ENCODE data around the gene MCTP2.

MCTP2 gene, protein sequence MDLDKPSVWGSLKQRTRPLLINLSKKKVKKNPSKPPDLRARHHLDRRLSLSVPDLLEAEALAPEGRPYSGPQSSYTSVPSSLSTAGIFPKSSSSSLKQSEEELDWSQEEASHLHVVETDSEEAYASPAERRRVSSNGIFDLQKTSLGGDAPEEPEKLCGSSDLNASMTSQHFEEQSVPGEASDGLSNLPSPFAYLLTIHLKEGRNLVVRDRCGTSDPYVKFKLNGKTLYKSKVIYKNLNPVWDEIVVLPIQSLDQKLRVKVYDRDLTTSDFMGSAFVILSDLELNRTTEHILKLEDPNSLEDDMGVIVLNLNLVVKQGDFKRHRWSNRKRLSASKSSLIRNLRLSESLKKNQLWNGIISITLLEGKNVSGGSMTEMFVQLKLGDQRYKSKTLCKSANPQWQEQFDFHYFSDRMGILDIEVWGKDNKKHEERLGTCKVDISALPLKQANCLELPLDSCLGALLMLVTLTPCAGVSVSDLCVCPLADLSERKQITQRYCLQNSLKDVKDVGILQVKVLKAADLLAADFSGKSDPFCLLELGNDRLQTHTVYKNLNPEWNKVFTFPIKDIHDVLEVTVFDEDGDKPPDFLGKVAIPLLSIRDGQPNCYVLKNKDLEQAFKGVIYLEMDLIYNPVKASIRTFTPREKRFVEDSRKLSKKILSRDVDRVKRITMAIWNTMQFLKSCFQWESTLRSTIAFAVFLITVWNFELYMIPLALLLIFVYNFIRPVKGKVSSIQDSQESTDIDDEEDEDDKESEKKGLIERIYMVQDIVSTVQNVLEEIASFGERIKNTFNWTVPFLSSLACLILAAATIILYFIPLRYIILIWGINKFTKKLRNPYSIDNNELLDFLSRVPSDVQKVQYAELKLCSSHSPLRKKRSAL

DNA sequence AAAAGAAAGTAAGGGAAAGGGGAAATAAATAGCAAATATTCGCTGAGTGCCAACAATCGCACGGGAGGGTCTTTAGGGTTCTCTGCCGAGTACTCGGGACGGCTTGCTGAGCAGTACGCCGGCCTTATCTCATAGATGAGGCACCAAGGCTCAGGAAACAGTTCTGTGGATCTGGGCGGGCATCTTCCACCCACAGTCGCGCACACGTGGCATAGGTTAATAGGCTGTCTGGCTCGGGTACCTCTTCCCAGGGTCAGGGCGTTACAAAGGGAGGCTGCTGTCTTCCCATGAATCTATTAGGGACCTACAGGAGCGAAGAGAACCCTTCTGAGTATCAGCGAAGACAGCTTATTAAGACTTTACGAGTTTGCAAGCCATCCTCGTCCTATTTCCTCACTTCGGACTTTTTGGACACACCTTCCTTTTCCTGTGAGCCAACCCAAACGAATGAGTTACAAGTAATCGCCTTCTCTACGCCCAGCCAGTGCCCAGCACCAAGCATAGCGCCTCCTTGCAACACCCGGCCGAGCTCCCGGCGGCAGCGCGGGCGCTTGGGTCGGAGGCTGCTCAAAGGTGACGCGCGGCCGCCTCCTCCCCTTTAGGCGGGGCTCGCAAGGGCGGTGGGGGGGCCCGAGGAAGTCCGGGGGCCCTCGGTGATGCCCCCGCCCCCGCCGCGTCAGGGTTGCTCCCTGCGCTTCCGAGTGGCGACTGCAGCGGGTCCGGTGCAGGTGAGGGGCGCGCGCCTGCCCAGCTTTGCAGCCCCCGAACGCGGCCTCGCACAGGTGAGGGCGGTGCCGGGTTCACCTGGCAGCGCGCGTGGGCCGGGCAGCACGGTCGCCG is at the start of gene MCTP2:
MCTP2 (plus strand) TSS at position 679 of the 840 bp plus-strand sequence. CDS start 66,705 bp downstream, outside the sequence.
- peak; percentile 77 to 80 for ATAC-seq

DNA sequence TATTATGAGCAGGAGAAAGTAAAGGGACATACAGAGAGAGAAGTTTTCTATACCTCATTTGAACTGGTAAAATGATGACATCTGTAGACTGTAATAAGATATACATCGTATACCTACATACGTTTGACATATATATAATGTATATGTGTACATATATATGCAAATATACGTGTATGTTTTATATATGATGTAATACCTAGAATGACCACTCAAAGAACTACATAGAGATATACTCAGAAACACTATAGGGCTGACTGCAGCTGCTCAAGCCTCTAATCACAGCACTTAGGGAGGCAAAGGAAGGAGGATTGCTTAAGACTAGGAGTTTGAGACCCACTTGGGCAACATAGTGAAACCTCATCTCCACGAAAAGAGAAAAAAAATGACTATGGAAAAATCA is 48.5 kb upstream of the MCTP2 start:
- ATAC-seq: no peak

DNA sequence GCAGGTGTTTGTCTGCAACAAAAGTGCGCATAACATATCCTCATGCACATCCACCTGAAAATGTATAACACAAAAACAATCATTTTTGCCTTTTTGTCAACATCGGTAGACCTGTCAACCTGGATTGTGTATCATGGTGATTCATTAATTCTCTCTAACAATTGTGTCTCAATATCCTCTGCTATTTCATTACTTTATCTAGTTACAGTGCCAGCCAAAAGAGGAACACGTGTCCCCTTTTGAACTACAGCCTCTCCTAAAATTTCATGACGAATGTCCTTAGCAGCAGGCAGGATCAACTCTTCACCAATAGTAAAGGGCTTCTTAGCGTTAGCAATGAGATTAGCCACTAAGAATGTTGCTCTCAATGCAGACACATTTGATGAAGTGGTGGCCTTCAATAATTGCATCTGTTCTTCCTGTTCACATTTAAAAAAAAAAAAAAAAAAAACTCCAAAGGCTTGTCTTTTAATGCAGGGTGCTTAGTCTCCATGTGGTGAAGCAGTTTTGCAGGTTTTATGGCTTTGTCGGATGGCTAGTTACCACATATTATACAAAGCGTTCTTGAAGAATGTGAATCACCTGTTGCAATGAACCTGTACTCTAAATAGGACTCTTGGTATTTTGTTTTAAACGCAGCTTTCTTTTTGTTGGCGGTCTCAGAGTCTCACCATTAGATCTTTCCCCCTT is 45.7 kb upstream of the MCTP2 start:
- ATAC-seq: no peak

DNA sequence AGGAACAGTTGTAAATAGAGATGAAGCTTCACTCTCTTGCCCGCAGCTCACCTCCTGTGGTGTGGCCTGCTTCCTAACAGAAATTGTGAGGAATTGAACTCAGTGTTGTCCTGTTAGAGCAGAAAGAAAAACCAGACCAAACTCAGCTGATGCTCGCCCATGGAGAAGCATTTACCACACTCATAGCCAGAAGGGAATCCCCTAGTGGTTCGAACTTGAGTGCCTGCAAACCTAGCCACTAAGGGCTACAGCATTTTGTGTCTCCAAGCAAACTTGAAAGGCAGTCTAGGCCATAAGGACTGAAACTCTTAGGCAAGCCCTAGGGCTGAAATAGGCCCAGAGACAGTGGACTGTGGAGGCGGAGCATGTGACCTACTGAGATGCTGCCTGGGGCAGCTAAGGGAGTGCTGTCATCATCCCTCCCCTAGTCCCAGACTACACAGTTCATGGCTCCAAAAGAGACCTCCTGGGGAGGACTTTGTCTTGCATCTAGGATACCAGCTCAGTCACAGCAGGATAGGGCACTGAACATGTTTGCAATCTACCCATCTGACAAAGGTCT is 44.5 kb upstream of the MCTP2 start:
- no peak for ATAC-seq

DNA sequence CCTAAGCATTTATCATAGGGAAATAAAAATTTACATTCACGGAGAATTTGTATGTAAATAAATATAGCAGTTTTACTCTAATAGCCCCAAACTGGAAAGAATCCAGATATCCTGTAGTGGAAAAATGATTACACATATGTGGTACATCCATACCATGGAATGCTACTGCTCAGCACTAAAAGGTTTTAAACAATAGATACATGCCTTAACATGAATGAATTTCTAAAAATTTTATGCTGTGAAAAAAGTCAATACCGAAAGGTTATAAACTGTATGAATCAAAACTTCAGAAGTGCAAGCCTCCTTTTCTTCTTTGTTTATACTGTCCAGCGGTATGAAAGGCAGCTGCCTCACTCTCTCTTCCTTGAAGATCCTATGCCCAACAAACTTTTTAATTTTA is 37.5 kb upstream of the MCTP2 start:
- ATAC-seq: no peak

DNA sequence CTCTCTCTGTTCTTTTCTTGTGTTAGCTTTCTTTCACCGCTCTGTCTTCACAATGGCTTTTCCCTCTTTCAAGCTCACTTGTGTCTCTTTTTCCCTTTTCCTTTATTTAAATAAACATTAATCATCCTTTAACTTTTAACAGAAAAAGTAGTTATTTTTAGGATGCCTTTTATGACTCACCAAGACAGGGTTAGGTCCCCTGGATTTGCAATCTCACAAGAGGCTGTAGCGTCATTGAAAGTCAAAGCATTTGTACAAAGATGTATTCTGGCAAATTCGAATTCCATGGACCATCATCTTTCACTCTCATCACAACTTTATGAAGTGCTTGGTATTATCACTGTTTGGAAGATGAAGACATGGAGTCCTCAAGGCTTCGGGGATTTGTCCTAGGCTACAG is 34.8 kb upstream of the MCTP2 start:
- no peak for ATAC-seq

DNA sequence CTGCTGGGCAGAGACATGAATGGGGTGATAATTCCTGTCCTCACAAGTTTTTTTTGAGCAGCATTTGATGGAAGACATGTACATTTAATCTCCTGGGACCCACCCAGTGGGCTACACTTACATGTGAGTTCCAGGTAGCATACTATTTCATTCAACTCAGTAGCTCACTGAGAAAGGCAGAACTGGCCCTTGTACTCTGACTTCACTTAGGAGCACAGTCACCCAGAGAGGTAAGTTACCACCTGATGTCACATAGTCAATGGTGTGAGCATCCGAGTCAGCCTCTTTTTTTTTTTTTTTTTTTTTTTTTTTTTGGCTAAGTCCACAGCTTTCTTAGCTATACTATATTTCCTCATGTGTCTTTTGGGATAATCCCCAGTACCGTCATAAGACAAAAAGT is 32.7 kb upstream of the MCTP2 start:
- ATAC-seq: no peak

DNA sequence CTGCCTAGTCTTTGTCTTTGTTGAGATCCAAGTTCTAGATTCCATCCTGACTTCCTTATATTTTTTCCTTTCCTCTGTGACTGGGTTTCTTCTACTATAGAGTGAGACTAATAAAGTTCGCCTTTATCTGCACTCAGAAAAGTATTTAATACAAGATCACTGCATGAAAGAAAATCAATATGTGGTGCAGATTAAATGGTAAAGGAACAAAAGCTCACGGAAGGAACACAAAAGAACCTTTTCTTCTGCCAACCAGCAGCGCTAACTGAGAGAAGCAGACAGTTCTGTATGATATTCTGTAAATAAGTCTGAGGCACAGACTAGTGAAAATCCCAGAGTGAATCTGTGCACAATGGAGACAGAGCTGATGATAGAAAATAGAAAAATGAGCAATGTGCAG is 31.6 kb upstream of the MCTP2 start:
- ATAC-seq: no peak

DNA sequence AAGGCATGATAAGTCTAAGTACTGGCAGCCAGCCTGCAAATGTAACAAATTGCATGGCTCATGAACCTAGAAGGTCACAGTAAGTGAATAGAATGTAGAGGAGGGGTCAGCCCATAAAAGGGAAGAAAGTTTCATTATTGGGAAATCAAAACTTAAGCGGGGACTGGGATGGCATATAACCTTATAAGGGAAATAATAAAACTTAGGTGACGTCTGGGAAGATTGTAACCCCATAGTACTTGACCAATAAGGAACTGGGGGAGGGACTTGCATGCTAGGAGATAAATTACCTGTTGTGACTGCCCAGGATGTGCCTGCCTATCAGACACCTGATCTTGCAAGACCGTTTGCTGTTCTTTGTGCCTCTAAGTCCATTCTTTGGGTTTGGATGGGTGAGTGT is 28.1 kb upstream of the MCTP2 start:
- ATAC-seq: no peak

DNA sequence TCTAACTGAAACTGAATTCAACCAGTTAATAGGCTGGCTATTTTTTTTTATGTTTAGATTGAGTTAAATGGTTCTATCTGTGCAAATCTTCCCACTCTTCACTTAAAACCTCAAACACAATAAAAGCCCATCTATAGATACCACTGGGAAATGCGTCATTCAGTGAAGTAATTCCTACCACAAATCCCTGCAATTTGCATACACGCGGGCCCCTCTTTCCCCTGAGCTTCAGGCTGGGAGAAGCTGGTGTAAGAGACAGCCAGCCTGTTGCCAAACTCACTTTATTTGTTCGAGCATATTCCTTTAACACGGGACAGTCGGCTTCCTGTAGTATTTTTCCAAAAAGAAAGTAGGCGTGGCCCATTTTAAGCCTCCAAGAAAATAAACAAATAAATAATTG is 26.0 kb upstream of the MCTP2 start:
- no peak for ATAC-seq

DNA sequence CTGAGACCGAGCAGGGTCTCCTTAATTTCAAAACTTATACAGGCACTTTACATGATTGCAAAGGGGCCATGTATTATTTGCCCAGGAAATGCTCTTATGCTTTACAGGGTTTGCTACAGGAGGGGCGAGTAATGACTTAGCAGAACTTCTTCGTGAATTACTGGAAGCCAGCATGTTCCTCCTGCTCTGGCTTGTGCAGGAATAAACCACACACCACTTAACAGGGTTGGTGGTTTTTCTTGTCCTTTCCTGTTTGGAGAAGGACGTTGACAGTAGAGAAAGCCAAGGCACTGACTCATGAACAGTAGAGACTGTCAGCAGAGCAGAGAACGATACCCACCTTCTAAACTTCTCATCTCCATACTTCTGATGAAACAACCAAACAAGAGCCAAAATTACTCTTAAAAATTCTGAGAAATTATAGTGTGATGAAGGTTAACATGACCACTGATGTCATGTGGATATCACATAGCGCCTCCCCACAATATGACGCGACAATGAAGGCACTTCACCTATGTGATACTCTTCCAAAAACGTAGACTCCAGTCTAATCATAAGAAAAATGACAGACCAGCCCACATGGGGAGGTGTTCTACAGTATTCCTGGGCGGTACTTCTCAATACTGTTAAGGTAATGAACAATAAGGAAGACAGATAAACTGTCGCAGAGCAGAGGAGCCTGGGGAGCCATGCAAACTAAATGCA is 24.7 kb upstream of the MCTP2 start:
- ATAC-seq: peak; percentile 86 to 87

DNA sequence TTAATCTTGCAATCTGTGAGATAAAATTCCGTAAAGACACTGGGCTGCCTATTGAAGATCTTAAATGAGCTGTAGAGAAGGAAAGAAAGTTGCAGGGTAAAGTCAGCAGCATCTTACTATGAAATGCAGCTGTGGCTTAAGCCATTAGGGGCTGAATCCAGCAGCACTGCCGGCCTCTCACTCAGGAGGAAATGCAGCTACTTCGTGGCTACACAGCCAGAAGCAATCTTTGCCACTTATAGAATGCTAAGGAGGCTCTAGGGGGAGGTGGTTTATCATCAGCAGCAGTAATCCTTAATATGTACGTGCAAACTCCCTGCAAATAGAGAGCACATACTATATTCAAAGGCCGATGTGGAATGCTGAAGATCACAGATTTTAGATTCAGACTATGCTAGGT is 19.1 kb upstream of the MCTP2 start:
- no peak for ATAC-seq

DNA sequence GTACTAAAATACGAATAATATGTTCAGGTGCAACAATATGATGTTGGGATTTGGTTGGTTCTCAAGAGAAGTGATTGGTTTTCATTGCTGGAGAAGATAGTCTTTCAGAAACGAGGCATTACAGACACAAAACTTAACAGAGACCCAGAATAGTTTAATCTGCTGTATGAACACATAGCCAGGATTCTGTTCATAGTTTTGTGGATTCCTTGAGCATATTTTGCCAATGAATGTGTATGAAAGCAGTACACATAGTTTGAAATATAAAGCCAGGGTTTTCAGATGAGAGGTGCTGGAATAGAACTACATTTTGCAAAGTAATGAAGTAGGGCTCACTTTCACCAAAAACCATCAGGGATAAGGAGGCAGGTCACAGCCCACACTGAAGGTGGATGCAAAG is 5.7 kb upstream of the MCTP2 start:
- ATAC-seq: no peak

DNA sequence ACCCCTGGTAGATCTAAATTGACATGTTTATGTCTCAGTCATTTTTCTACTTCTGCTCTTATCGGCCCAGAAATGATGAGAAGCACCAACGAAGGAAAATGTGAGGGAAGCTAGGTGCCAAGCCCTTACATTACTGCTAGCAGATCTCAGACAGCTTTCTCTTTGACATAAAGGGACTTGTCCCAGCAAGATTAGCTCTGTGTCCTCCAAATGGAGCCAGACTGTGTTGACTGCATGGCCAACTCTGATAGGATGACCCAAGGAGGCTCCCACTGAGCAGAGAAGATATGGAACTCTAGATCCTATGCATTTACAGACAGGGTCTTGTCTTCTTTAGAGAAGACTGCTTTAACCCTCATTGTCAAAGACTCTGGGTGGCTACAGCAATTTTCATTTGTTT is 2.8 kb upstream of the MCTP2 start:
- ATAC-seq: no peak

DNA sequence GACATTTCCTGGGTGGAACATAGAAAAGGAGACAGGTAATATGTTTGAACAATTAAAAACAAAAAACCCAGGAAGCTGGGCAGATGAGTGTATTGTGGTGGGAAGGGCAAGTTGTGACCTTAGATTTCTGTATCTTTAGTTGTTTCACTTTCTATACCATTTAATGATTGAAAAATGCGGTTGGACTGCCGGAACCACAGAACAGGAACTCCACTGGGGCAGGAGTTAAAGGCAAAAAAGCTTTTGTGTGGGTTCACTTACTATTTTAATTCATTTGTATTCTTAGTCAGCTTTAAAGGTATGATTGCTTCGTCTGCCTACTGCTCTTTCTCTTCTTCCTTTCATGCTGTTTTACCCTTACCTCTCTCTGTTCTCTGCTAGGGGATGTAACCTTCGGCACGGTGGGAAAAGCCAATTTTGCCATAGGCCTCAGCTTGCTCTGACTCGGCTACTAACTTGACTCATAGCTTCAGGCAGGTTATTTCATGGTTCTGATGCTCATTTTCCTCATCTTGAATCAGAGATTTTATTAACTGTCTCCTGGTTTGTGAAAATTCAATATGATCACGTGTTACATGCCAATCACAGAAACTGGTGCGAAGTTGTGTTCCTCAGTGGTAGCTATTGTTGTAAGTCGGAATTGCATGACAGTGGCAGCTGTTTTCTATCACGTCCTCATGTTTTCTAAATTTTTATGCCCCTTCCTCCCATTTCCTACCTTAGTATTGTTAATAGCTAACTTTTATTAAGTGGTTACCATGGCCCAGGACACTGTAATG is 1.6 kb upstream of the MCTP2 start:
- ATAC-seq: peak; percentile 48 to 53

DNA sequence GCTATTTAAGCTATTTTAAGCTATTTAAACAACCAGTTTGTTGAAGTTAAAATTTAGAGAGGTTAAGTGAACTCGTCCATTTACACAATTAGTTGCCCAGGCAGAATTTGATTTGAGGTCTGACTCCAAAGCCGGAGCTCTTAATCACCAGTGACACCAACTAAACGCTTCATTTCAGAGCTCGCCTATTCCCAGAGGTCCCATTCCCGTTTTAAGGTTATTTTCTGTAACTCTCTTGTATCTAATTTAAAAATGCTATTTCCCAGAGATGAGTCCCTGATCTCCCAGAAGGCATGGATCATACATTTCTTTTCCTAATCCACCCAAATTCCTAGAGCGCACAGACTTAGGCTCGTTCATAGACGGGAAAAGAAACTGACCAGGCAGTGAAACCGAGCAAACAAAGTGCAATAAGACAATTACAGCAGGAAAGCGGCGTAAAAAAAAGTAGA is 904 bp upstream of the MCTP2 start:
- no peak for ATAC-seq

DNA sequence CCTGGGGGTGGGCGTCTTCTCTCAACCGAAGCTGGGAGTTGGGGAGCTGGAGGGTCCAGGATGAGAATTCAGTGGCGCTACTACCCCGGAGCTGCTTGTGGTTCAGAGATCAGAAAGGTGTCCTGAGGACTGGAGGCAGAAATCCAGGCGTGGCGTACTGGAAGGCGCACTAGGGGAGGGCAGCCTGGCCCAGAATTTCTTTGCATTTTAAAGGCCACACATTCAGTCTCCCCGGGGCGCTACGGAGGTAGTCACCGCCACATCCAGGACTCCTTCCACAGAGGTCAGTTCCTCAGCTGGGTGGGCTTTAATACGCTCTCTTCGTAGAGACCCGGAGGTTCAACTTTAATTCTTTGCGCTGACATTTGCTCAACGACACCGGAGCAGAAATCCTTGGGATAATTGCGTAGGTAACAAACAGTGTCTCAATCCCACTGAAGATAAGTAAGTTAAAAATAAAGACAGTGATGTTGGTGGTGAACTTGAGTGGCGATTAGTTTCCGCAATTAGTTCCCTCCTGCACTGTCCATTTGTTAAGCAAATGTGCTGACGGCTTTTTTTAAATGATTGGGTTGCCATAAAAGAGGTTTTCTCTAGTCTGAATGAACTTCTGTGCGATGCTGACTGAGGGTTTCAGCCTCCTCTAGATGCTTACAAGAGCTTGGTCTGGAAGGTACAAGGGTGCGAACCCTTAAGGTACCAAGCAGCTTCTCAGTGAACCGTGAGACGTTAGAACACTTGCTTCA is 535 bp downstream of the MCTP2 start:
- peak in 1 of 2 donors; percentile 3 for ATAC-seq

DNA sequence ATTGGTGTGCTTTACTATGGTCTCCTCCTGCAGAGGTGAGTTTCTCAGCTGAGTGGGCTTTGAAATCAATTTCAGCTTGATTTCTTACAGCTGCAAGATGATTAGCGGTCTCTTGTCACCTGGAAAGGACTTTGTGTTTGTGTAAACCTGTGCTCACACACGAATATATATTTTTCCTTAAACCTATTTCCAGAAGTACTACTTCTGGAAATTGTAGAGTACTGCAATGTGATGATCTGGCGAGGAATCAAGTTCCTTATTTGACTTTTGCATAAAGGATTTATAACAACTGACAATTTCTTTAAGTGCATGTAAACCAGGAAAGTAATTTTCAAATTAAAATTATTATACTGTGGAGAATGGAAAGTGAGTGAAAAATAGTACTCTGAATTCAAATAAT is 2.1 kb downstream of the MCTP2 start:
- no peak for ATAC-seq

DNA sequence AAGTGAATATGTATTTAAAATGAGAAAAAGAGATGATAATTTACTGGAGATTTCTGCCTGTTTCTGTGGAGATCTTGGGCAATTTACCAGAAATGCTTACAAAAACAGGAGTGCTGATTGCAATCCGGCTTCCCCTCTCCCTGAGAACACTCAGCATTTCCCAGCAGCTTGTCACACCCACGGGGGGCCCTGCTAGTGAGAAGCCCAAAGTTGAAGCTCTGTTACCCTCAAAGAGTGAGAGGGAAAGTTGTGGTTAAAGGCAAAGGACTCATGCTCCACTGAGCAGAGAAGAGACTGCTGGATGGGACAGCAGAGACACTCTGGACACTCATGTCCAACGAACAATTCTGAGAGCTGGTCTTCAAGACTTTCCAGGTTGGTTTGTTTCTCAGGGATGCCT is 2.9 kb downstream of the MCTP2 start:
- ATAC-seq: no peak

DNA sequence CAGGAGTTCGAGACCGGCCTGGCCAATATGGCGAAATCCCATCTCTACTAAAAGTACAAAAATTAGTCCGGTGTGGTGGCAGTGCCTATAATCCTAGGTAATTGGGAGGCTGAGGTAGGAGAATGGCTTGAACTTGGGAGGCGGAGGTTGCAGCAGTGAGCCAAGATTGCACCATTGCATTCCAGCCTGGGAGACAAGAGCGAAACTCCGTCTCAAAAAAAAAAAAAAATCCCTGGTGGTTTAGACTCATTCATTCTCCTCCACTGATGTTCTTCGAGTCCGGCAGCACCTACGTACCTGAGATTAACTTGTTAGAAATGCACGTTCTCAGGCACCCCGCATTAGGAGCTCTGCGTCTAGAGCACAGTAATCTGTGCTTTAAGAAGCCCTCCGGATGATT is 3.7 kb downstream of the MCTP2 start:
- no peak for ATAC-seq

All from activated CD4-positive, CD25-positive, alpha-beta regulatory T cell treated with anti-CD3 and anti-CD28 coated beads, Interleukin-2, amount 50 U/mL, for 24 hours (primary cell).